ENCODE data around the gene DIAPH2. TPM values are rescaled to one million over a fixed set of nuclear protein-coding genes. Genes with fewer than 3 reads are reported as not detected.

The DIAPH2 gene
- total RNA-seq, 1 donor = 42.3 TPM

DNA sequence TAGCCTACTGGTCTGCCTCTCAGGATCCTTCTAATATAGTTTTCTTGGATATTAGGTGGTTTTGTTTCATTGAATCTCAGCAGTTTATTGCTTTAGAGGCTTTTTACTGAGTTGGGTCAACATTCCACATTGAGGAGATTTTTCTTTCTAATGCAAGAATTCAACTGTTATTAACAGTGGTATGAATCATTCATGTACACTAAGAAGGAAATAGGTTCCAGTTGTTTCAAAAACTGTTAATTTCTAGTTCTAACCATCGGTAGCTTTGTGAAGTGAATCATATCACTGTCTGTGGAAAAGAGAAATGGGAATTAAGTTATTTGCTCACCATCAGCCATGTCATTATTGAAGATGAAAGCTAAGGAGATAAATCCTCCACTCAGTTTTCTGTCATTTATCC lies 530.5 kb downstream of the DIAPH2 start:
- no peak for DNase-seq (ENCODE audit: low read depth)
- H3K4me3 ChIP-seq (ENCODE audit: low read depth, low read length) = no peak overlapping the region
- TF ChIP-seq, protein P1, sequence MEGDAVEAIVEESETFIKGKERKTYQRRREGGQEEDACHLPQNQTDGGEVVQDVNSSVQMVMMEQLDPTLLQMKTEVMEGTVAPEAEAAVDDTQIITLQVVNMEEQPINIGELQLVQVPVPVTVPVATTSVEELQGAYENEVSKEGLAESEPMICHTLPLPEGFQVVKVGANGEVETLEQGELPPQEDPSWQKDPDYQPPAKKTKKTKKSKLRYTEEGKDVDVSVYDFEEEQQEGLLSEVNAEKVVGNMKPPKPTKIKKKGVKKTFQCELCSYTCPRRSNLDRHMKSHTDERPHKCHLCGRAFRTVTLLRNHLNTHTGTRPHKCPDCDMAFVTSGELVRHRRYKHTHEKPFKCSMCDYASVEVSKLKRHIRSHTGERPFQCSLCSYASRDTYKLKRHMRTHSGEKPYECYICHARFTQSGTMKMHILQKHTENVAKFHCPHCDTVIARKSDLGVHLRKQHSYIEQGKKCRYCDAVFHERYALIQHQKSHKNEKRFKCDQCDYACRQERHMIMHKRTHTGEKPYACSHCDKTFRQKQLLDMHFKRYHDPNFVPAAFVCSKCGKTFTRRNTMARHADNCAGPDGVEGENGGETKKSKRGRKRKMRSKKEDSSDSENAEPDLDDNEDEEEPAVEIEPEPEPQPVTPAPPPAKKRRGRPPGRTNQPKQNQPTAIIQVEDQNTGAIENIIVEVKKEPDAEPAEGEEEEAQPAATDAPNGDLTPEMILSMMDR (IDR thresholded peaks at IDR 0.05; ENCODE audit: insufficient read depth, low read length) = no peak

DNA sequence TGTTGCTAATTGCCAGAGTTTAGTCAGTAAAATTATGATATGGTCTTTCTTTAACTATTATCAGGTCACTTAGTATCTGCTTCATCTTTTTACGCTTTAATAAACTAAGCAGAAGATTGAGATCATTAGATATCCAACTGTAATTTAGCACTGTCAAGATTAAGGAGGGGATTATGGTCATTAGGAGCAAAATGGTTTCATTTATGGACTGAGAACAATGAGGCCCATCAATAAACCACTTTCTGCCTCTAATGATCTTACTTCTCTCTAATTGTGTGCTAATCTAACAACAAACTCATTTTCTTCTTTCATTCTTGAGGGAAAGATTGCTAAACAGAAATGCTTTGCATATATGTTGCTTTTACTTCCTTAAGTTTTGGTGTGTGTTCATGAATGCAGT lies 539.5 kb downstream of the DIAPH2 start:
- DNase-seq (ENCODE audit: low read depth) = no peak
- H3K4me3 ChIP-seq (ENCODE audit: low read depth, low read length) = no peak overlapping the region
- TF ChIP-seq, protein P1 (IDR thresholded peaks at IDR 0.05; ENCODE audit: insufficient read depth, low read length) = no peak

DNA sequence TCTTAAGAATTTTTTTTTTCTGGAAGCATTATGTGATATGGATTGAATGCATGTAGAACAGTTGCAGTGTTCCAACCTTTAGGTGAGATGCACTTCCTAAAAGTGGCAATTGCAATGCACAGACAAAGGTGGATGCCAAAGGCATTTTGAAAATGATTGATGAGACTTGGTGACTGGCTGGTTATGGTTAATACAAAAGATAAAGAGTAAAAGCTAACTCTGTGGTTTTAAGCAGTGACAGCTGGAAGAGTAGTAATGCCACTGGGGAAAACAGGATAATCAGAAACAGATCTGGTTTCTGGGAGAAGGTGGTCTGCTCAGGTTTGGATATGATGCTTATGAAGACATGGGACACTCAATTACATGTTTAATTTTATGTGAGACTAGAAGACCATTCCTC lies 544.7 kb downstream of the DIAPH2 start:
- DNase-seq (ENCODE audit: low read depth) = no peak
- H3K4me3 ChIP-seq (ENCODE audit: low read depth, low read length) = no peak overlapping the region
- TF ChIP-seq, protein P1 (IDR thresholded peaks at IDR 0.05; ENCODE audit: insufficient read depth, low read length) = no peak

DNA sequence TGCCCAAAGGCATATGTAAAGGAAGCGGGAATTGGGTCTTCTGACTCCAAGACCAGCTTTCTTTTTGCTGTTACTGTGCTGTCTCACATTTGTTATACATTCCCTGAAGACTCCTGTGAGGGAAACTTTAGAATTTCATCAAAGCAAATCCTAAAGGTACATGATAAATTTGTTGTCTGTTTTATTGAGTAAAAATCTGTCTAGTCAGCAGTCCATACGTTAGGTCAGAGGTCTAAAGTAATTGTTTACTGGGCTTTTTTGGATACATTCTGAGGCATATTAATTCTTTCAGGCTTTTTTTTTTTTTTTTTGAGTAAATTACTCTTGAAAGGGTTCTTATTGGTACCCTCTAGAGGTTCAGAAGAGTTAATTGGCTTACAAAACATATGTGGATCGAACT lies 546.3 kb downstream of the DIAPH2 start:
- TF ChIP-seq, protein P1 (IDR thresholded peaks at IDR 0.05; ENCODE audit: insufficient read depth, low read length) = no peak
- H3K4me3 ChIP-seq (ENCODE audit: low read depth, low read length) = no peak overlapping the region
- DNase-seq (ENCODE audit: low read depth) = no peak

DNA sequence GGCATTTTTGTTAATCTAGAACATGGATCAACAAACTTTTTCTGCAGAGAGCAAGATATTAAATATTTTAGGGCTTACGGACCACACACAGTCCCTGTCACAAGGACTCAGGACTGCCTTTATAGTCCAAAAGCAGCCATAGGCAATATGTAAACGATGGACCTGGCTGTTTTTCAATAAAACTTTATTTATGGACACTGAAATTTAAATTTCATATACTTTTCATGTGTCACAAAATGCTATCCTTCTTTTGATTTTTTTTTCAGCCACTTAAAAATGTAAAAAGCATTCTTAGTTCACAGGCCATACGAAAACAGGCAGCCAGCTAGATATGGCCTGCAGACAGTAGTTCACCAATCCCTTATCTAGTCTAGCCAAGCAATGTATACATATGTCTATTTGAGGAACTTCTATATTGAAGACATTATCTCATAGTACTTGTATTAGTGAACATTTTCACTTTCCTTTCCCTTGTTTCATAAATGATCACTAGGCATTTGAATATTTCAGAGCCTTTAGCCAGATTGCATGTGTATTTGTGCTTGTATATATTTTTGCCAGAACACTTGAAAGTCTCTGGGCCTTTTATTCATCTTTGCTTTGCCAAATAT lies 549.9 kb downstream of the DIAPH2 start:
- no peak for DNase-seq (ENCODE audit: low read depth)
- TF ChIP-seq, protein P1 (IDR thresholded peaks at IDR 0.05; ENCODE audit: insufficient read depth, low read length) = no peak
- H3K4me3 ChIP-seq (ENCODE audit: low read depth, low read length) = no peak overlapping the region

DNA sequence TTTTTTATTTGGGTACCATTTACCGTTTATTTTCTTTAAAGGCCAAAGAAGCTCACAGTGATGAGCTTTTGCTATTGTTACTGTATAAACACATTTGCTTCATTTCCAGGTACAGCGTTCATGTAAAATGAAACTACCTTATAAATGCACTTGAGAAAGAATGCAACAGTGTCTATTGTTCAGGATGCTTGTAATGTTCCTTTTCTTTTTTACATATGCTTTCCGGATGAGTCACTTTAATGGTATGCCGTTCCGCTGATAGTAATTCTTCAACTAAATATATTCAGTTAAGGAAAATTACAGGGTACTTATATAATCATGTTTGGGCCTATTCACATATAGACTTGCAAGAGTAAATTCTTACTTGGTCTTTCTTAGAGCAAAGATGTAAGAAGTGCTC lies 554.0 kb downstream of the DIAPH2 start:
- DNase-seq (ENCODE audit: low read depth) = peak; percentile 38
- TF ChIP-seq, protein P1 (IDR thresholded peaks at IDR 0.05; ENCODE audit: insufficient read depth, low read length) = no peak
- no peak overlapping the region for H3K4me3 ChIP-seq (ENCODE audit: low read depth, low read length)

DNA sequence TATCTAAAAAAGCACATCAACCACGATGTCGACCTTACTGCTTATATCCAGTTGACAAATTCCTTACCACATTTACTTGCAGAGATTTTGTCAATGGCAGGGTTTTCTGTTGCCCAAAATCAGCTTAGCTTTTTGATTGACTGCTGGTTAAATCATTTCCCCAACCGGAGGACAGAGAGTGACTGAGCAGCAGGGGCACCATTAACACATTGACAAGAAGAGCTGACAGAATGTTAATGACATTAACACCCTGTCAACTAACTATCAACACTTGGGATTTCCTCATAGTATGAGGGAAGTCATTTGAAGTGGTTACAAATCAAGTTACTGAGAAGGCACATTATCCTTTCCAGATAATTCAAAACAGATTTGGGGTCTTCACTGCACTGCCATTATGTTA lies 567.5 kb downstream of the DIAPH2 start:
- TF ChIP-seq, protein P1 (IDR thresholded peaks at IDR 0.05; ENCODE audit: insufficient read depth, low read length) = no peak
- DNase-seq (ENCODE audit: low read depth) = no peak
- H3K4me3 ChIP-seq (ENCODE audit: low read depth, low read length) = no peak overlapping the region
